Duodenal mucosa (tissue), 2 donors: Measurements from ENCODE around the gene NDRG2.
"Not testable (repeated sequence)": the region's sequence is repeated elsewhere in the genome, so short reads cannot be mapped to it uniquely, and the experiment has no call there.

ENCODE experiments used
- H3K27ac ChIP-seq: one replicate; pipeline ENCODE4 v1.7.0; 2013; ENCODE audit warnings: low read depth, low read length
- H3K27me3 ChIP-seq, 2 donors: one replicate each; pipeline ENCODE4 v1.7.0; 2013; ENCODE audit warnings: low read length in 2 of 2, control low read depth in 1 of 2; ENCODE audit not compliant: insufficient read depth in 2 of 2, control insufficient read depth in 1 of 2
- H3K36me3 ChIP-seq, 2 donors: one replicate each; pipeline ENCODE4 v1.7.0; 2013; ENCODE audit warnings: low read length in 2 of 2, control low read depth in 1 of 2; ENCODE audit not compliant: insufficient read depth in 2 of 2, control insufficient read depth in 1 of 2
- H3K4me1 ChIP-seq, 2 donors: one replicate each; pipeline ENCODE4 v1.7.0; 2013; ENCODE audit warnings: low read length in 2 of 2, control low read depth in 1 of 2; ENCODE audit not compliant: insufficient read depth in 2 of 2, control insufficient read depth in 1 of 2
- H3K4me3 ChIP-seq, 2 donors: one replicate each; pipeline ENCODE4 v1.7.0; 2013; ENCODE audit warnings: low read length in 2 of 2, low read depth in 1 of 2
- H3K9ac ChIP-seq, 2 donors: one replicate each; pipeline ENCODE4 v1.7.0; 2013; ENCODE audit warnings: low read length in 2 of 2, low read depth in 1 of 2
- H3K9me3 ChIP-seq, 2 donors: one replicate each; pipeline ENCODE4 v1.7.0; 2013; ENCODE audit warnings: low read length in 2 of 2, control low read depth in 1 of 2; ENCODE audit not compliant: control insufficient read depth in 1 of 2

Gene NDRG2

GRCh38 chr14:21043387-21043973 lies 18.6 kb upstream of the NDRG2 start:
- Histone ChIP-seq H3K36me3 (no peaks in the 10 kb centered on the region), H3K4me1 (peaks cover 26 to 30% of the 10 kb centered on the region in 2 donors), H3K27ac (no peak overlapping the region), H3K27me3 (no peaks in the 10 kb centered on the region), H3K9me3 (no peaks in the 10 kb centered on the region), H3K9ac (no peak overlapping the region), H3K4me3 (no peak overlapping the region)

GRCh38 chr14:21042918-21043317 lies 18.1 kb upstream of the NDRG2 start:
- H3K27me3 ChIP-seq = no peaks in the 10 kb centered on the region
- H3K4me3 ChIP-seq = no peak overlapping the region
- H3K9ac ChIP-seq = no peak overlapping the region
- H3K9me3 ChIP-seq = no peaks in the 10 kb centered on the region
- H3K27ac ChIP-seq = no peak overlapping the region
- no peaks in the 10 kb centered on the region for H3K36me3 ChIP-seq
- peaks cover 31 to 35% of the 10 kb centered on the region in 2 donors for H3K4me1 ChIP-seq

- peaks cover 33 to 38% of the 10 kb centered on the region in 2 donors for H3K4me1 ChIP-seq
- H3K36me3 ChIP-seq = no peaks in the 10 kb centered on the region
- no peaks in the 10 kb centered on the region for H3K9me3 ChIP-seq
- no peak within 1 kb of the TSS for H3K27ac ChIP-seq
- H3K9ac ChIP-seq = no peak within 1 kb of the TSS
- H3K27me3 ChIP-seq = no peaks in the 10 kb centered on the region
- no peak within 1 kb of the TSS for H3K4me3 ChIP-seq
Measured at GRCh38 chr14:21041676-21042433, 17.0 kb upstream of the NDRG2 start, which contains the start of gene RNASE7. RNASE7 (plus strand) TSS chr14:21042362; CDS start chr14:21042993, 631 bp downstream.

- not testable (repeated sequence) for H3K27ac ChIP-seq, H3K9me3 ChIP-seq, H3K27me3 ChIP-seq, H3K9ac ChIP-seq, H3K36me3 ChIP-seq, H3K4me3 ChIP-seq
- H3K4me1 ChIP-seq = peaks cover 33 to 38% of the 10 kb centered on the region in 2 donors
Measured at GRCh38 chr14:21040941-21041340, 16.1 kb upstream of the NDRG2 start.

GRCh38 chr14:21040370-21040925 lies 15.6 kb upstream of the NDRG2 start:
- H3K36me3 ChIP-seq = no peaks in the 10 kb centered on the region
- no peaks in the 10 kb centered on the region for H3K27me3 ChIP-seq
- no peaks in the 10 kb centered on the region for H3K9me3 ChIP-seq
- H3K4me3 ChIP-seq = no peak overlapping the region
- H3K4me1 ChIP-seq = peaks cover 33 to 38% of the 10 kb centered on the region in 2 donors
- no peak overlapping the region for H3K27ac ChIP-seq
- H3K9ac ChIP-seq = no peak overlapping the region

GRCh38 chr14:21039585-21040369 lies 14.9 kb upstream of the NDRG2 start:
- Histone ChIP-seq H3K27me3 (no peaks in the 10 kb centered on the region), H3K36me3 (no peaks in the 10 kb centered on the region), H3K4me1 (peaks cover 33 to 38% of the 10 kb centered on the region in 2 donors), H3K4me3 (no peak overlapping the region), H3K9me3 (no peaks in the 10 kb centered on the region), H3K9ac (peak overlapping the region; percentile 1 to 19), H3K27ac (no peak overlapping the region)

GRCh38 chr14:21038441-21039422 lies 13.9 kb upstream of the NDRG2 start:
- Histone ChIP-seq H3K4me1 (peaks cover 31 to 33% of the 10 kb centered on the region in 2 donors), H3K9ac (peak overlapping the region in 1 of 2 donors; percentile 1), H3K4me3 (no peak overlapping the region), H3K36me3 (no peaks in the 10 kb centered on the region), H3K27me3 (no peaks in the 10 kb centered on the region), H3K9me3 (no peaks in the 10 kb centered on the region), H3K27ac (no peak overlapping the region)

- Histone ChIP-seq H3K4me1 (peaks cover 23 to 24% of the 10 kb centered on the region in 2 donors), H3K4me3 (no peak overlapping the region), H3K36me3 (no peaks in the 10 kb centered on the region), H3K27ac (no peak overlapping the region), H3K9me3 (no peaks in the 10 kb centered on the region), H3K27me3 (no peaks in the 10 kb centered on the region), H3K9ac (no peak overlapping the region)
Measured at GRCh38 chr14:21037156-21037555, 12.3 kb upstream of the NDRG2 start.

- no peak overlapping the region for H3K9ac ChIP-seq
- H3K27me3 ChIP-seq = no peaks in the 10 kb centered on the region
- H3K27ac ChIP-seq = no peak overlapping the region
- no peaks in the 10 kb centered on the region for H3K36me3 ChIP-seq
- no peaks in the 10 kb centered on the region for H3K9me3 ChIP-seq
- peaks cover 23 to 24% of the 10 kb centered on the region in 2 donors for H3K4me1 ChIP-seq
- no peak overlapping the region for H3K4me3 ChIP-seq
Measured at GRCh38 chr14:21036751-21037150, 11.9 kb upstream of the NDRG2 start.
